ENCODE results near the gene MUC5AC. TPM values are rescaled to one million over a fixed set of nuclear protein-coding genes. Genes with fewer than 3 reads are reported as not detected.
"Not testable (repeated sequence)": the region's sequence is repeated elsewhere in the genome, so short reads cannot be mapped to it uniquely, and the experiment has no call there.

Gene MUC5AC
- total RNA-seq, 4 donors from 2014 or later: under 0.01 TPM; not detected in 1

DNA sequence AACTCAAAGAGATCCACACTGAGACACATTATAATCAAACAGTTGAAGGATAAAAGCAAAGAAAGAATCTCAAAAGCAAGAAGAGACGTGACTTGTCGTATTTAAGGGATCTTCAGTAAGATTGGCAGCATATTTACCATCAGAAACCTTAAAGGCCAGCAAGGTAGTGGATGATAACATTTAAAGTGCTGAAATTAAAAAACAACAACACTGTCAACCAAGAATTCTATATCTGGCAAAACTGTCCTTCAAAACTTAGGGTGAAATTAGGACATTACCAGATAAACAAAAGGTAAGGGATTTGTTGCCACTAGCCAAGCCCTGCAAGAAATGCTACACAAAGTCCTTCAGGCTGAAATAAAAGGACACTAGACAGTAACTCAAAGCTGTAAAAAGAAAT lies 54.1 kb downstream of the MUC5AC start:
- Histone ChIP-seq H3K9me3 (peaks cover 0 to 28% (median 20%) of the 10 kb centered on the region in 4 donors), H3K27ac (replicated peaks in 1 of 4) (no peak overlapping the region), H3K4me3 (no peak overlapping the region), H3K27me3 (no peaks in the 10 kb centered on the region), H3K4me1 (no peaks in the 10 kb centered on the region), H3K36me3 (no peaks in the 10 kb centered on the region)
- no peak for DNase-seq (ENCODE audit: extremely low spot score)
- TF ChIP-seq POLR2A (IDR thresholded peaks at IDR 0.05; ENCODE audit: low read depth): no peak
- TF ChIP-seq POLR2AphosphoS5 (IDR thresholded peaks at IDR 0.05): no peak
- no peak for TF ChIP-seq EP300 (IDR thresholded peaks at IDR 0.05)
- TF ChIP-seq, protein P1, sequence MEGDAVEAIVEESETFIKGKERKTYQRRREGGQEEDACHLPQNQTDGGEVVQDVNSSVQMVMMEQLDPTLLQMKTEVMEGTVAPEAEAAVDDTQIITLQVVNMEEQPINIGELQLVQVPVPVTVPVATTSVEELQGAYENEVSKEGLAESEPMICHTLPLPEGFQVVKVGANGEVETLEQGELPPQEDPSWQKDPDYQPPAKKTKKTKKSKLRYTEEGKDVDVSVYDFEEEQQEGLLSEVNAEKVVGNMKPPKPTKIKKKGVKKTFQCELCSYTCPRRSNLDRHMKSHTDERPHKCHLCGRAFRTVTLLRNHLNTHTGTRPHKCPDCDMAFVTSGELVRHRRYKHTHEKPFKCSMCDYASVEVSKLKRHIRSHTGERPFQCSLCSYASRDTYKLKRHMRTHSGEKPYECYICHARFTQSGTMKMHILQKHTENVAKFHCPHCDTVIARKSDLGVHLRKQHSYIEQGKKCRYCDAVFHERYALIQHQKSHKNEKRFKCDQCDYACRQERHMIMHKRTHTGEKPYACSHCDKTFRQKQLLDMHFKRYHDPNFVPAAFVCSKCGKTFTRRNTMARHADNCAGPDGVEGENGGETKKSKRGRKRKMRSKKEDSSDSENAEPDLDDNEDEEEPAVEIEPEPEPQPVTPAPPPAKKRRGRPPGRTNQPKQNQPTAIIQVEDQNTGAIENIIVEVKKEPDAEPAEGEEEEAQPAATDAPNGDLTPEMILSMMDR (IDR thresholded peaks at IDR 0.05): no peak
- 79% methylated on average over 2 of the region's 2 CpGs for WGBS
- intact Hi-C loops (cut with DNase I): no loop called here

DNA sequence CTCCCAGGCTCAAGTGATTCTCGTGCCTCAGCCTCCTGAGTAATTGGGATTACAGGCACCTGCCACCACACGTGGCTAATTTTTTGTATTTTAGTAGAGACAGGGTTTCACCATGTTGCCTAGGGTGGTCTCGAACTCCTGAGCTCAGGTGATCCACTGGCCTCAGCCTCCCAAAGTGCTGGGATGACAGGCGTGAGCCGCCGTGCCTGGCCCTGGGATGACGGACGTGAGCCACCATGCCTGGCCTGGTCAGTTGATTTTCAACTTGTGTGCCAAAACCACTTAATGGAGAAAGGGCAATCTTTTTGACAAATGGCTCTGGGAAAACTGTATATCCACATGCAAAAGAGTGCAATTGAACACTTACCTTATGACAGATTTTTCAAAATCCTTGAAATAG lies 58.1 kb downstream of the MUC5AC start:
- Histone ChIP-seq H3K27me3 (peaks cover 0 to 27% (median 3%) of the 10 kb centered on the region in 4 donors), H3K9me3 (peaks cover 0 to 25% (median 17%) of the 10 kb centered on the region in 4 donors)
- intact Hi-C loops (cut with DNase I); H3K4me1 ChIP-seq; H3K27ac ChIP-seq (replicated peaks in 1 of 4); H3K36me3 ChIP-seq; H3K4me3 ChIP-seq; DNase-seq (ENCODE audit: extremely low spot score): not testable (repeated sequence)
- 83% methylated on average over 8 of the region's 8 CpGs for WGBS

DNA sequence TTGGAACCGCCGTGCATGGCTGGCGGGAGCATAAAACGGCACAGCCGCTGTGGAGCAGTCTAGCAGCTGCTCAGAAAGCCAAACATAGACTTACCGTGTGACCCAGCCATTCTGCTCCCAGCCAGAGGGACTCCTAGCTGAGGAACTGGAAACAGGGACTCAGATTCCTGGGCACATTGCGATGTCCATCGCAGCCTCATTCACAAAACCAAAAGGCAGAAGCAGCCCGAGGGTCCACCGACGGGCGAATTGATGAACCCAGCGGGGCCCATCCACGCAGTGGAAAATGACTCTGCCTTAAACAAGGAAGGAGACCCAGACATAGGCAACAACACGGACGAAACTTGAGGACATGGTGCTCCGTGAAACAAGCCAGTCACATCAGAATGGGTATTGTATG lies 59.4 kb downstream of the MUC5AC start:
- Histone ChIP-seq H3K4me1 (no peaks in the 10 kb centered on the region), H3K27ac (replicated peaks in 1 of 4) (no peak overlapping the region), H3K36me3 (no peaks in the 10 kb centered on the region), H3K4me3 (no peak overlapping the region), H3K9me3 (peaks cover 0 to 12% (median 4%) of the 10 kb centered on the region in 4 donors), H3K27me3 (peaks cover 0 to 40% (median 9%) of the 10 kb centered on the region in 4 donors)
- DNase-seq (ENCODE audit: extremely low spot score): no peak
- intact Hi-C loops (cut with DNase I): no loop called here
- WGBS: 92% methylated on average over 17 of the region's 17 CpGs
- no peak for TF ChIP-seq EP300 (IDR thresholded peaks at IDR 0.05)
- no peak for TF ChIP-seq POLR2A (IDR thresholded peaks at IDR 0.05; ENCODE audit: low read depth)
- TF ChIP-seq, protein P1 (IDR thresholded peaks at IDR 0.05): no peak
- no peak for TF ChIP-seq POLR2AphosphoS5 (IDR thresholded peaks at IDR 0.05)

DNA sequence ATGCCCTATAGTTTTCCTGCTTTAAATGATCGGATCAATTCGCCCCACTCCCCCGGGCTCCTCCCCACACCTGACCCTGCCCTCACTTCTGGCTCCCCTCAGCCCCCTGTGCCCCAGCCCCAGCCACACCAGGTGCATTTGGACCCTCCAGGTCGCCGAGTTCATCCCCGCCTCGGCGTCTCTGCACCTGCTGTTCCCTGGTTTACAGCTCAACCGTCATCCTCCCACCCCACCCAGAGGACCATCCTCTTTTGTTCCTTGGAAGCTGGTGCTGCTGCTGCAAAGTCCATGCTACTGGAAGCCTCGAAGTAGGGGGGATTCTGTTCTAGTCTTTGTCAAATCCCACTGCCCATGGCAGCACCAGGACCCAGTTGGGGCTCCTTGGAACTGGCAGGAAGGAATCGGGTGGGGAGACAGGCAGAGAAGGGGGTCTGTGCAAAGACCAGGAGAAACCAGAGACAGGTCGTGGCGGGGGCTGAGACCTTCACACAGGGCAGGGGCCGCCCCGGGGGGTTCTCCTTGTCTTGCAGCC lies 60.6 kb downstream of the MUC5AC start:
- intact Hi-C loops (cut with DNase I): no loop called here
- H3K27ac ChIP-seq (replicated peaks in 1 of 4): no peak overlapping the region
- H3K9me3 ChIP-seq: peaks cover 0 to 6% (median under 1%) of the 10 kb centered on the region in 4 donors
- peaks cover 0 to 52% (median 15%) of the 10 kb centered on the region in 4 donors for H3K27me3 ChIP-seq
- TF ChIP-seq EP300 (IDR thresholded peaks at IDR 0.05) (no peak), POLR2AphosphoS5 (IDR thresholded peaks at IDR 0.05) (no peak), POLR2A (IDR thresholded peaks at IDR 0.05; ENCODE audit: low read depth) (no peak)
- TF ChIP-seq, protein P1 (IDR thresholded peaks at IDR 0.05): no peak
- H3K4me3 ChIP-seq: no peak overlapping the region
- 78% methylated on average over 15 of the region's 15 CpGs for WGBS
- no peaks in the 10 kb centered on the region for H3K4me1 ChIP-seq
- H3K36me3 ChIP-seq: no peaks in the 10 kb centered on the region
- no peak for DNase-seq (ENCODE audit: extremely low spot score)

DNA sequence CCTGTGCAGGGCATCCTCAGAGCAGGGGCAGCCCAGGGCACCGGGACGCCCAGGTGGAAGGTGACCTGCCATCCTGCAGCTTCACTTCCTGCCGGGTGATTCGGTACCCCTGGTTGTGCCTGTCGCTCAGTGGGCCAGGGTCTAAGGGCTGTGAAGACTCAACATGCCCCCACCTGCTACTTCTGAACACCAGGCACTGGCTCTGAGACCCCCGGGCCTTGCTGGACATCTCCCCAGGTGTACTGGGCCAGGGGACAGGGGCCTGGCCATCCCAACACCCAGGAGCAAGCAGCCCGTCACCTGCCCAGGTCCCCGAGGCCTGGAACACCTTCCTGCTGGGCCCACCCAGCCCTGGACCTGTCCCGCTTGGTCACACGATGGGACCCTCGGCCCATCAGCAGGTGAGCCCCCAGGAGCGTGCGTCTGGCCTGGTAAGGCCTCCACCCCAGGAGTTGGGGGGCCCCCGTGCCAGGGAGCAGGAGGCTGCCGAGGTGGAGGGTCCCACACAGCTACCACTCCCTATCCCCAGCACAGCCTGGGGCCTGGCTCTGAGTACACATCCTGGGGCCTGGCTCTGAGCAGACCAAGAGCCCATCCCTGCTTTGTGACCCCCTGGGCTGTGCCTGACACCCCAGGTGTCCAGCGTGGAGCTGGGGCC lies 61.2 kb downstream of the MUC5AC start:
- Histone ChIP-seq H3K4me3 (no peak overlapping the region), H3K36me3 (no peaks in the 10 kb centered on the region), H3K27me3 (peaks cover 0 to 58% (median 19%) of the 10 kb centered on the region in 4 donors), H3K27ac (replicated peaks in 1 of 4) (no peak overlapping the region), H3K9me3 (peaks cover 0 to 3% (median 0%) of the 10 kb centered on the region in 4 donors), H3K4me1 (no peaks in the 10 kb centered on the region)
- no peak for DNase-seq (ENCODE audit: extremely low spot score)
- intact Hi-C loops (cut with DNase I): no loop called here
- TF ChIP-seq POLR2A (IDR thresholded peaks at IDR 0.05; ENCODE audit: low read depth): no peak
- WGBS: 80% methylated on average over 7 of the region's 16 CpGs
